ENCODE data around the gene GNAQ.

GNAQ gene

DNA sequence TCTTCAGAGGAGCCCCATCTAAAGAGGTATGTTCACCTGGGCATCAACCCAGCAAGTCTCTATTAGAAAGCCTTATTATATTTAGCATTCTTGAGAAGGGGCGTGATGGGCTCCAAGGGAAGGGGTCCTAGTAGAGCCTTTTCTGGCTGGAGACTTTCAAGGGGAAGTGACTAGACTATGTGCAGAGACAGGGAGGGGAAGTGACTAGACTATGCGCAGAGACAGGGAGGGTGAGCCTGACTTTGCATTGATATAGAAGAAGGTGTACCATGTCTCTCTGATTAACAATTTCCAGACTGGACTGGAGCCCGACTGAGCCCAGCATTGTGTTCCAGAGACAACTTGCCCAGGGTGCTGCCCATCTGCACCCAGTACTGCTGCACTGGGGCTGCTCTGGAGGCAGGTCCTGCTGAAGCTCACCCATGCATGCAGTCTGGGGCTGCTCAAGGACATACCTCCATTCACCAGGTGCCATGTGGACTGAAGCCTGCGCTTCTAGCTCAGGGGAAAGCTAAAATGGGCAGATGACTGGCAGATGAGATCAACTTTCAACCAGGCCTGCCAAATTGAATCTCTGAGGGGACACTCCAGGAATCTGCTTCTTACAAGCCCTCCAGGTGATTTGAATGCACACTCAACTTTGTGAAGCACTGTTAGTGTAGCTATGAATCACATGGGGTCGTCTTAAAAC, 300.5 kb downstream of the GNAQ start:
- H3K4me1 ChIP-seq (ENCODE audit: insufficient read depth, low read length), result no peaks in the 10 kb centered on the region
- no peaks in the 10 kb centered on the region for H3K27me3 ChIP-seq (ENCODE audit: insufficient read depth, low read length, poor library complexity)
- peaks cover 18% of the 10 kb centered on the region; the same call in 1 of the 2 replicates for H3K79me2 ChIP-seq (ENCODE audit: insufficient read depth, low read length)
- H3K4me2 ChIP-seq (ENCODE audit: insufficient read depth, low read length), result no peak overlapping the region
- peaks cover 47% of the 10 kb centered on the region for H3K36me3 ChIP-seq (ENCODE audit: insufficient read depth, low read length)
- TF ChIP-seq, protein P1, sequence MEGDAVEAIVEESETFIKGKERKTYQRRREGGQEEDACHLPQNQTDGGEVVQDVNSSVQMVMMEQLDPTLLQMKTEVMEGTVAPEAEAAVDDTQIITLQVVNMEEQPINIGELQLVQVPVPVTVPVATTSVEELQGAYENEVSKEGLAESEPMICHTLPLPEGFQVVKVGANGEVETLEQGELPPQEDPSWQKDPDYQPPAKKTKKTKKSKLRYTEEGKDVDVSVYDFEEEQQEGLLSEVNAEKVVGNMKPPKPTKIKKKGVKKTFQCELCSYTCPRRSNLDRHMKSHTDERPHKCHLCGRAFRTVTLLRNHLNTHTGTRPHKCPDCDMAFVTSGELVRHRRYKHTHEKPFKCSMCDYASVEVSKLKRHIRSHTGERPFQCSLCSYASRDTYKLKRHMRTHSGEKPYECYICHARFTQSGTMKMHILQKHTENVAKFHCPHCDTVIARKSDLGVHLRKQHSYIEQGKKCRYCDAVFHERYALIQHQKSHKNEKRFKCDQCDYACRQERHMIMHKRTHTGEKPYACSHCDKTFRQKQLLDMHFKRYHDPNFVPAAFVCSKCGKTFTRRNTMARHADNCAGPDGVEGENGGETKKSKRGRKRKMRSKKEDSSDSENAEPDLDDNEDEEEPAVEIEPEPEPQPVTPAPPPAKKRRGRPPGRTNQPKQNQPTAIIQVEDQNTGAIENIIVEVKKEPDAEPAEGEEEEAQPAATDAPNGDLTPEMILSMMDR (IDR thresholded peaks at IDR 0.05; ENCODE audit: borderline replicate concordance, extremely low read depth, low read length, poor library complexity, severe bottlenecking), result no peak
- no peak for TF ChIP-seq EZH2 (IDR thresholded peaks at IDR 0.05; ENCODE audit: borderline replicate concordance, low read depth, low read length, severe bottlenecking)
- no peak overlapping the region for H2AFZ ChIP-seq (ENCODE audit: low read depth, low read length)
- DNase-seq (no peak), ATAC-seq (ENCODE audit: insufficient read depth, low read depth) (no peak)
- peaks cover 7% of the 10 kb centered on the region for H4K20me1 ChIP-seq (ENCODE audit: insufficient read depth, low read length)
- H3K4me3 ChIP-seq (ENCODE audit: low read depth in 1 of 2, low read length in 2 of 2), result no peak overlapping the region
- no peak overlapping the region for H3K27ac ChIP-seq (ENCODE audit: low read length)
- no peaks in the 10 kb centered on the region for H3K9me3 ChIP-seq (ENCODE audit: insufficient read depth, low read length, severe bottlenecking)
- no peak overlapping the region for H3K9ac ChIP-seq (ENCODE audit: low read depth, low read length)

DNA sequence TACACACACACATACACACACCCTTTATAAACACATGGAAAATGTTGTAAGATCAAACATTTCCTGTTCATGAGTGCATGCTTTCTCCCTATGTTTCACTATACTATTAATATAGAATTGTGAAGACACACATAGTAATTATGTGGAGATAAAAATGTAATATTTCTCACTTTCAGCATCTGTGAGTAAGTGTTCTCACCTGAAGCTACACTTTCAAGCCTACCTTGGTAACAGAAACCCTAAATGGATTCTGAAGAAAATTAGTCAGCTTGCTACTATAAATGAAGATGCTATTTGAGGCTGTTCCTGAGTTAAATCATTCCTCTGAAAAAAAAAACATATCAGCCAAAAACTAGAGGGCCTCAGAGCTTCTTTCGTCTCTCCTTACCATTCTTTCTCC, 302.4 kb downstream of the GNAQ start:
- Histone ChIP-seq H3K36me3 (ENCODE audit: insufficient read depth, low read length) (peaks cover 61% of the 10 kb centered on the region), H3K4me1 (ENCODE audit: insufficient read depth, low read length) (no peaks in the 10 kb centered on the region), H3K9me3 (ENCODE audit: insufficient read depth, low read length, severe bottlenecking) (no peaks in the 10 kb centered on the region), H3K27me3 (ENCODE audit: insufficient read depth, low read length, poor library complexity) (no peaks in the 10 kb centered on the region), H3K4me2 (ENCODE audit: insufficient read depth, low read length) (no peak overlapping the region), H4K20me1 (ENCODE audit: insufficient read depth, low read length) (peaks cover 7% of the 10 kb centered on the region), H3K4me3 (ENCODE audit: low read depth in 1 of 2, low read length in 2 of 2) (no peak overlapping the region), H3K9ac (ENCODE audit: low read depth, low read length) (no peak overlapping the region), H3K79me2 (ENCODE audit: insufficient read depth, low read length) (peaks cover 10% of the 10 kb centered on the region; the same call in 1 of the 2 replicates), H2AFZ (ENCODE audit: low read depth, low read length) (no peak overlapping the region), H3K27ac (ENCODE audit: low read length) (no peak overlapping the region)
- DNase-seq, result no peak
- TF ChIP-seq, protein P1 (IDR thresholded peaks at IDR 0.05; ENCODE audit: borderline replicate concordance, extremely low read depth, low read length, poor library complexity, severe bottlenecking), result no peak
- TF ChIP-seq EZH2 (IDR thresholded peaks at IDR 0.05; ENCODE audit: borderline replicate concordance, low read depth, low read length, severe bottlenecking), result no peak
- ATAC-seq (ENCODE audit: insufficient read depth, low read depth), result no peak

DNA sequence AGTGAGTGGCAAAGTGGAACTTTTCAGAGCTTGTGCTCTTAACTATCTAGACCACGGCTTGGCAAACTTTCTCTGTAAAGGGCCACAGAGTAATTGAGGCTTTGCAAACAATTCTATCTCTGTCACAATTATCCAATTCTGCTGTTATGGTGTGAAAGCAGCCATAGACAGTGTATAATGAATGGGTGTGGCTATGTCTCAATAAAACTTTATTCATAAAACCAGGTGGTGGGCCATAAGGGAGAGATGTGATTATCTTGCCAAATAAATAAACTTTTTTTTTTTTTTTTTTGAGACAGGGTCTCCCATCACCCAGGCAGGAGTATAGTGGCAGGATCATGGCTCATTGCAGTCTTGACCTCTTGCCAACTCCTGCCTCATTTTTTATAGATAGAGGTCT, 304.8 kb downstream of the GNAQ start:
- Histone ChIP-seq H3K36me3 (ENCODE audit: insufficient read depth, low read length) (peaks cover 60% of the 10 kb centered on the region), H3K4me3 (ENCODE audit: low read depth in 1 of 2, low read length in 2 of 2) (no peak overlapping the region), H2AFZ (ENCODE audit: low read depth, low read length) (no peak overlapping the region), H3K4me2 (ENCODE audit: insufficient read depth, low read length) (no peak overlapping the region), H4K20me1 (ENCODE audit: insufficient read depth, low read length) (peaks cover 3% of the 10 kb centered on the region; the same call in 1 of the 2 replicates), H3K9me3 (ENCODE audit: insufficient read depth, low read length, severe bottlenecking) (no peaks in the 10 kb centered on the region), H3K79me2 (ENCODE audit: insufficient read depth, low read length) (no peaks in the 10 kb centered on the region), H3K27me3 (ENCODE audit: insufficient read depth, low read length, poor library complexity) (no peaks in the 10 kb centered on the region), H3K4me1 (ENCODE audit: insufficient read depth, low read length) (no peaks in the 10 kb centered on the region), H3K27ac (ENCODE audit: low read length) (no peak overlapping the region), H3K9ac (ENCODE audit: low read depth, low read length) (no peak overlapping the region)
- DNase-seq, result no peak
- TF ChIP-seq, protein P1 (IDR thresholded peaks at IDR 0.05; ENCODE audit: borderline replicate concordance, extremely low read depth, low read length, poor library complexity, severe bottlenecking), result no peak
- no peak for TF ChIP-seq EZH2 (IDR thresholded peaks at IDR 0.05; ENCODE audit: borderline replicate concordance, low read depth, low read length, severe bottlenecking)
- no peak for ATAC-seq (ENCODE audit: insufficient read depth, low read depth)

All from DND-41 (cell line).